Adipocyte (in vitro differentiated cells): ENCODE results near the gene SLIT3.

ENCODE experiments used
- DNase-seq: peaks from one replicate; pipeline ENCODE4 v3.0.0-alpha.2; 2015; ENCODE audit warnings: low read depth
- H3K27me3 ChIP-seq: replicated peaks from 2 replicates; pipeline ENCODE4 v1.7.0; 2013; ENCODE audit warnings: mild to moderate bottlenecking, low read length, moderate library complexity; ENCODE audit not compliant: control insufficient read depth, insufficient read depth
- H3K36me3 ChIP-seq: 2 replicates; pipeline ENCODE4 v1.7.0; 2013; ENCODE audit warnings: low read length, mild to moderate bottlenecking, moderate library complexity; ENCODE audit not compliant: control insufficient read depth, insufficient read depth, severe bottlenecking
- H3K4me1 ChIP-seq: 2 replicates; pipeline ENCODE4 v1.7.0; 2013; ENCODE audit warnings: mild to moderate bottlenecking, low read length, moderate library complexity; ENCODE audit not compliant: control insufficient read depth, insufficient read depth
- H3K4me3 ChIP-seq: 2 replicates; pipeline ENCODE4 v1.7.0; 2013; ENCODE audit warnings: mild to moderate bottlenecking, low read length, moderate library complexity
- H3K9ac ChIP-seq: 2 replicates; pipeline ENCODE4 v1.7.0; 2013; ENCODE audit warnings: mild to moderate bottlenecking, low read length, moderate library complexity
- H3K9me3 ChIP-seq: 2 replicates; pipeline ENCODE4 v1.7.0; 2013; ENCODE audit warnings: mild to moderate bottlenecking, low read length, moderate library complexity; ENCODE audit not compliant: control insufficient read depth

Gene SLIT3

GRCh38 chr5:168832308-168832707 lies 468.6 kb downstream of the SLIT3 start:
- no peaks in the 10 kb centered on the region for H3K4me1 ChIP-seq
- H3K9me3 ChIP-seq, result no peaks in the 10 kb centered on the region
- H3K9ac ChIP-seq, result no peak overlapping the region
- H3K27me3 ChIP-seq, result no peaks in the 10 kb centered on the region
- no peak for DNase-seq
- H3K4me3 ChIP-seq, result no peak overlapping the region
- H3K36me3 ChIP-seq, result peaks cover 38% of the 10 kb centered on the region

GRCh38 chr5:168831383-168831782 lies 469.6 kb downstream of the SLIT3 start:
- H3K4me3 ChIP-seq, result no peak overlapping the region
- H3K4me1 ChIP-seq, result no peaks in the 10 kb centered on the region
- H3K27me3 ChIP-seq, result no peaks in the 10 kb centered on the region
- peaks cover 40% of the 10 kb centered on the region for H3K36me3 ChIP-seq
- no peaks in the 10 kb centered on the region for H3K9me3 ChIP-seq
- H3K9ac ChIP-seq, result no peak overlapping the region
- DNase-seq, result no peak

- Histone ChIP-seq H3K36me3 (peaks cover 40% of the 10 kb centered on the region), H3K9ac (no peak overlapping the region), H3K4me3 (no peak overlapping the region), H3K27me3 (no peaks in the 10 kb centered on the region), H3K9me3 (no peaks in the 10 kb centered on the region), H3K4me1 (no peaks in the 10 kb centered on the region)
- DNase-seq, result no peak
Observed at GRCh38 chr5:168830833-168831232, 470.1 kb downstream of the SLIT3 start.

- Histone ChIP-seq H3K4me3 (no peak overlapping the region), H3K9me3 (no peaks in the 10 kb centered on the region), H3K36me3 (peaks cover 46% of the 10 kb centered on the region), H3K4me1 (no peaks in the 10 kb centered on the region), H3K9ac (no peak overlapping the region), H3K27me3 (no peaks in the 10 kb centered on the region)
- DNase-seq, result no peak
Observed at GRCh38 chr5:168829922-168830417, 471.0 kb downstream of the SLIT3 start.

GRCh38 chr5:168829044-168829443 lies 471.9 kb downstream of the SLIT3 start:
- Histone ChIP-seq H3K4me3 (no peak overlapping the region), H3K27me3 (no peaks in the 10 kb centered on the region), H3K4me1 (no peaks in the 10 kb centered on the region)

GRCh38 chr5:168827636-168828035 lies 473.3 kb downstream of the SLIT3 start:
- Histone ChIP-seq H3K36me3 (peaks cover 46% of the 10 kb centered on the region), H3K27me3 (no peaks in the 10 kb centered on the region), H3K4me3 (no peak overlapping the region), H3K9me3 (no peaks in the 10 kb centered on the region), H3K9ac (no peak overlapping the region), H3K4me1 (peaks cover 7% of the 10 kb centered on the region)
- no peak for DNase-seq

More at GRCh38 chr5:168829044-168829443, 471.9 kb downstream of the SLIT3 start:
- no peaks in the 10 kb centered on the region for H3K9me3 ChIP-seq
- no peak overlapping the region for H3K9ac ChIP-seq
- no peak for DNase-seq
- peaks cover 46% of the 10 kb centered on the region for H3K36me3 ChIP-seq

GRCh38 chr5:168826246-168826725 lies 474.7 kb downstream of the SLIT3 start:
- Histone ChIP-seq H3K4me1 (peaks cover 21% of the 10 kb centered on the region), H3K27me3 (no peaks in the 10 kb centered on the region)

GRCh38 chr5:168822745-168823281 lies 478.1 kb downstream of the SLIT3 start:
- Histone ChIP-seq H3K9me3 (no peaks in the 10 kb centered on the region), H3K27me3 (no peaks in the 10 kb centered on the region), H3K4me3 (no peak overlapping the region), H3K4me1 (peaks cover 24% of the 10 kb centered on the region), H3K9ac (no peak overlapping the region), H3K36me3 (peaks cover 54% of the 10 kb centered on the region)
- peak; percentile 42 for DNase-seq

More at GRCh38 chr5:168826246-168826725, 474.7 kb downstream of the SLIT3 start:
- no peak for DNase-seq
- no peaks in the 10 kb centered on the region for H3K9me3 ChIP-seq
- H3K4me3 ChIP-seq, result no peak overlapping the region
- peaks cover 42% of the 10 kb centered on the region for H3K36me3 ChIP-seq
- H3K9ac ChIP-seq, result no peak overlapping the region

- Histone ChIP-seq H3K27me3 (no peaks in the 10 kb centered on the region), H3K36me3 (peaks cover 54% of the 10 kb centered on the region), H3K9ac (no peak overlapping the region), H3K4me3 (no peak overlapping the region), H3K4me1 (peaks cover 24% of the 10 kb centered on the region), H3K9me3 (no peaks in the 10 kb centered on the region)
- no peak for DNase-seq
Observed at GRCh38 chr5:168822248-168822744, 478.6 kb downstream of the SLIT3 start.

- H3K36me3 ChIP-seq, result peaks cover 62% of the 10 kb centered on the region
- no peaks in the 10 kb centered on the region for H3K9me3 ChIP-seq
- H3K27me3 ChIP-seq, result no peaks in the 10 kb centered on the region
- no peak for DNase-seq
- peaks cover 24% of the 10 kb centered on the region for H3K4me1 ChIP-seq
- no peak overlapping the region for H3K4me3 ChIP-seq
- H3K9ac ChIP-seq, result no peak overlapping the region
Observed at GRCh38 chr5:168820874-168821273, 480.1 kb downstream of the SLIT3 start.

- peaks cover 24% of the 10 kb centered on the region for H3K4me1 ChIP-seq
- H3K36me3 ChIP-seq, result peaks cover 73% of the 10 kb centered on the region
- H3K9ac ChIP-seq, result no peak overlapping the region
- DNase-seq, result no peak
- no peaks in the 10 kb centered on the region for H3K9me3 ChIP-seq
- H3K4me3 ChIP-seq, result no peak overlapping the region
- no peaks in the 10 kb centered on the region for H3K27me3 ChIP-seq
Observed at GRCh38 chr5:168819004-168819621, 481.8 kb downstream of the SLIT3 start.
